ENCODE results near the gene HOMER3. TPM values are rescaled to one million over a fixed set of nuclear protein-coding genes. Genes with fewer than 3 reads are reported as not detected.
A peak's percentile ranks its signal among the peaks of the same experiment; 100 is the strongest.

HOMER3 gene
- polyA plus RNA-seq, 1 donor from 2014 or later: 25.2 TPM

DNA sequence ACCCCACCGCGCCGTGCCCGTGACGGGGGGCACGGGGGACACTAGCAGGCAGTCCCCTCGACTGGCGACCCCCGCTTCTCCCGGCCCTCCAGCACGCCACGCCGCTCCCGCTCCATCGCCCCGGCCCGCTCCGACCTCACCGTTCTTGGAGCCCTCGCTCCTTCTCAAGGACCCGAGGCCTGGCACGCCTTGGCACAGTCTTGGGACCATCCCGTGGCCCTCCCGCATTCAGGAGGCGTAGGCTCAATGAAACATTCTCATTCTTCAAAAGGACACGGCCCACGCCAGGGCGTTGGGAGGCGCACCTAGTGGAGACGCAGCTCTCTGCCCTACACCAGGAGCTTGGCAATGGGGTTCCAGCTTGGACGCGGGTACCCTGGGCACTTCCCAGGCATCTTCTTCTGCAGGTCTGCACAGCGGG, 44.6 kb downstream of the HOMER3 start:
- H3K27me3 Mint-ChIP-seq: peaks cover 26% of the 10 kb centered on the region
- no peak overlapping the region for H3K27ac Mint-ChIP-seq
- H3K36me3 Mint-ChIP-seq: peaks cover 3% of the 10 kb centered on the region
- peaks cover 0 to 10% (median 2%) of the 10 kb centered on the region in 3 donors for H3K4me1 Mint-ChIP-seq
- peak overlapping the region; percentile 5 to 78 (median 76) for H3K4me3 Mint-ChIP-seq
- no peaks in the 10 kb centered on the region for H3K9me3 Mint-ChIP-seq

DNA sequence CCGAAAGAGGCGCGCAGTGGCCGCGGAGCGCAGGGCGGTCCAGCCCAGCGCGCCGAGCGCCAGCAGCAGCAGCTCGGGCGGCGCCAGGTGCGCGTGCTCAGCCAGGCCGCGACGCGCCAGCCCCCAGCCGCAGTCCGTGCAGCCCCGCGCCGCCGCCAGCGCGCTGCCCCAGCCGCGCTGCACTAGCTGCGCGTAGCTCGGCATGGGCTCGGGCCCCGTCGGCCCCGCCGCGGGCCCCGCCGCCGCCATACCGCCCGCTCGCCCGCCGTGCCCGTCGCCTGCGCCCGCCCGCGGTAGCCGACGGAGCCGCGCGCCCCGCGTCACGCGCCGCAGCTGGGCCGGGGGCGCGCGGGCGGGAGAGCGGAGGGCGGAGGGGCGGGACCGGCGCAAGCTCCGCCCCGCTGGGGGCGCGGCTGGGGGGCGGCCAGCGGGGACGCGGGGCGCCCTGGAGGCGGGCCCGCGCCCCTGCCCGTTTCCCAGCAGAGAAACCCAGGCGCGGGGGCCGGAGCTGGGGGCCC, 45.1 kb downstream of the HOMER3 start, which contains the start of gene CERS1:
Gene CERS1, minus strand, starts transcription at position 335 of the 518 bp plus-strand sequence. Its CDS starts 86 bp downstream, at position 249.
- H3K4me1 Mint-ChIP-seq: peaks cover 0 to 8% (median 2%) of the 10 kb centered on the region in 3 donors
- H3K36me3 Mint-ChIP-seq: peaks cover 3% of the 10 kb centered on the region
- peak within 1 kb of the TSS; percentile 5 to 81 (median 76) for H3K4me3 Mint-ChIP-seq
- peaks cover 26% of the 10 kb centered on the region for H3K27me3 Mint-ChIP-seq
- no peak within 1 kb of the TSS for H3K27ac Mint-ChIP-seq
- no peaks in the 10 kb centered on the region for H3K9me3 Mint-ChIP-seq

DNA sequence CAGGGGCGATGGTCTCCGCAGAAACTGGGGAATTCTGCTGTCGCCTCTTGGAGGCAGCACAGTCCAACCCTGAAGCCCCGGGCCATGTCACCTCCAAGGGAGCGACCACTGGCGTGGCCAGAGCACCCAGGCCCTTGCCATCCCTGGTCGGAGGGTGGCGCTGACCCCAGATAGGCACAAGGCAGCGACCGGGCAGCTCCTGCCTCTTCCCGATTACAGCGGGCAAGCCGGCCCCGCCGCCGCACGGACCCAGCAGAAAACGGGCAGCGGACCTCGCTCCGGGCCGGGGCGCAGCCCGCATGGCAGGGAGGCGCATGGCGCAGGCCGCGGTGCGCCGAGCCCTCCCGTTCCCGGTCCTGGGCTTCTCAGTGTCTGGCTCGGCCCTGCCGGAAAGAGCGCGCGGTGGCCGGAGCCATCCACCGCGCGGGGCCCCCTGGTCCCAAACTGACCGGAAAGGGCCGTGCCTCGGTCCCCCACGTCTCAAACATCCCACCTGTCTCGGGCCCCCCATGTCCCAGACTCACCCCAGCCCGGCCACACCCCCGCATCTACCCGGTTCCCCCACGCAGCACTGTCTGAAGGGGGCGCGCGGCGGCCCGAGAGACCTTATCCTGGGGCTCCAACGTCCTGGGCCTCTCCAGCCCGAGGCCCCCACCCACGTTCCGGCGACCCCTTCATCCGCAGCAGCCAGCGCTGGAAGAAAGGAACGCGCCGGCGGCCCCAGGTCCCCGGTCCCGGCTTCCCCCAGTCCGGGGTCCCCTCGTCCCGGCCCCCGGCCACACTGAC, 45.8 kb downstream of the HOMER3 start:
- H3K4me3 Mint-ChIP-seq: peak overlapping the region in 3 of 4 donors; percentile 50 to 70 (median 54)

DNA sequence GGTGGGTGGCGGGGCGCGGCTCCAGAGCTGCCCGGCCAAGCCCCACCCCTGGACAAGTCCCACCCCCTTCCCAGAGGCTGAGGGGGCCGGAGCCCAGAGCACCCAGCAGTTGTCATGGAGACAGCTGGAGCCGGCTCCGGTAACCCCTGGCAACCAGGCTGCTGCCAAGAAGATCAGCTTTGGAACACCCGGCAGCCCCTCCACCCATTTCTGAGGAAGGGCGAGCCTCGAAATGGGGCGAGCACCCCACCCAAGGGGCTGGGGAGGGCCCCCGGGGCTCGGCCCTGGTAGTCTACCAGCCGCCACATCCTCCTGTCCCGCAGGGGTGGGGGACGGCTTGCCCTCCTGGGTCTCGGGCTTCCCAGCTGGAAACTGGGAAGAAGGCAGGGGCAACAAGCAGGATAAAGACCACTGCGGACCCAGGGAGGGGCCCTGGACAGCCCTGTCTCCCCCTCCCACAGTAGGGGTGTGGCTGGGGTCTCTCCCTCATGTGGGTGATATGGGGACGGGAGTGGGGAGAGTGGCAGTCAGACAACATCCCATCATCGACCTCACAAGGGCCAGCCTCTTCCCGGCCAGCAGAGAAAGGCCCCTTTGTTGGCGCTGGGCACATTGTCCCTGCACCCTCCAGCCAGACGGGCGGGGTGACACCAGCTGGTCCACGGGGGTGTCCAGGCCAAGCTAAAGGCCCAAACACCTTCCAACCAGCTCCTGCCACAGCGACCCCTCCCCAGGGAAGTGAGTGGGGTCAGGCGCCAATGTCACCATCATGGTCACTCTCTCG, 46.6 kb downstream of the HOMER3 start:
- H3K27ac Mint-ChIP-seq: no peak overlapping the region
- peaks cover 27% of the 10 kb centered on the region for H3K27me3 Mint-ChIP-seq
- H3K9me3 Mint-ChIP-seq: no peaks in the 10 kb centered on the region
- peak overlapping the region in 2 of 4 donors; percentile 39 to 73 for H3K4me3 Mint-ChIP-seq
- peaks cover 0 to 8% (median 2%) of the 10 kb centered on the region in 3 donors for H3K4me1 Mint-ChIP-seq
- peaks cover 2% of the 10 kb centered on the region for H3K36me3 Mint-ChIP-seq

More for the DNA sequence above, 45.8 kb downstream of the HOMER3 start:
- Mint-ChIP-seq H3K27me3 (peaks cover 26% of the 10 kb centered on the region), H3K9me3 (no peaks in the 10 kb centered on the region), H3K4me1 (peaks cover 0 to 8% (median 2%) of the 10 kb centered on the region in 3 donors), H3K36me3 (peaks cover 3% of the 10 kb centered on the region), H3K27ac (no peak overlapping the region)

DNA sequence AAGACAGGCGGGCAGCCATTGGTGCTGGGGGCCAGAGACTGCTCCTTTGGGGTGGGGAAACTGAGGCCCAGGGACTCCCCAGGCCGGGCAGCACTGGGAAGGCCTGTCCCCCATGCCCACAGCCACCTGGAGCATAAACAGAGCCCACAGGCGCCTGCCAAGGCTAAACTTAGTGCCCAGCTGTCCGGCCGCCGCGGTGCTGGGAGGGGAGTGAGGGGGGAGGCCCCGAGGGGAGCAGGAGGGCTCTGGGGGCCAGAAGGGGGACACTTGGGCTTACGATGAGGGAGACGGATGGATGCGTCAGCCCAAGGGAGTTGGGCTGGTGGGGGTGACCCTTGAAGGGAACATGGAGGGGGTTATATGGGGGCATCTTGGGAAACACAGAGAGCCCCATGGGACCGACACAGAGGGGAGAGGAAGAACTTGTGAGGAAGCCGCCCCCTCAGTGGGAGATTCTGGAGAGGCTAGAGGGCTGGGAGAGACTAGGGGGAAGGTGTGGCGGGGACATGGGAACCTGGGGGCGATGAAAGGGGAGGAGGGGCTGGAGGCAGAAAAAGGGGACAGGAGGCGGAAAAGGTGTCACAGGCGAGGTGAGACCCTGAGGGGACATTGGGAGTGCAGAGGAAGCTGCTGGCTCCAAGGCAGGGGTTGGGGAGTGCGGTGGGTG, 47.3 kb downstream of the HOMER3 start:
- Mint-ChIP-seq H3K27me3 (peaks cover 30% of the 10 kb centered on the region), H3K36me3 (peaks cover 2% of the 10 kb centered on the region), H3K27ac (peak overlapping the region in 1 of 3 donors; percentile 39), H3K4me1 (peaks cover 0 to 8% (median 2%) of the 10 kb centered on the region in 3 donors), H3K9me3 (no peaks in the 10 kb centered on the region), H3K4me3 (peak overlapping the region in 1 of 4 donors; percentile 39)

DNA sequence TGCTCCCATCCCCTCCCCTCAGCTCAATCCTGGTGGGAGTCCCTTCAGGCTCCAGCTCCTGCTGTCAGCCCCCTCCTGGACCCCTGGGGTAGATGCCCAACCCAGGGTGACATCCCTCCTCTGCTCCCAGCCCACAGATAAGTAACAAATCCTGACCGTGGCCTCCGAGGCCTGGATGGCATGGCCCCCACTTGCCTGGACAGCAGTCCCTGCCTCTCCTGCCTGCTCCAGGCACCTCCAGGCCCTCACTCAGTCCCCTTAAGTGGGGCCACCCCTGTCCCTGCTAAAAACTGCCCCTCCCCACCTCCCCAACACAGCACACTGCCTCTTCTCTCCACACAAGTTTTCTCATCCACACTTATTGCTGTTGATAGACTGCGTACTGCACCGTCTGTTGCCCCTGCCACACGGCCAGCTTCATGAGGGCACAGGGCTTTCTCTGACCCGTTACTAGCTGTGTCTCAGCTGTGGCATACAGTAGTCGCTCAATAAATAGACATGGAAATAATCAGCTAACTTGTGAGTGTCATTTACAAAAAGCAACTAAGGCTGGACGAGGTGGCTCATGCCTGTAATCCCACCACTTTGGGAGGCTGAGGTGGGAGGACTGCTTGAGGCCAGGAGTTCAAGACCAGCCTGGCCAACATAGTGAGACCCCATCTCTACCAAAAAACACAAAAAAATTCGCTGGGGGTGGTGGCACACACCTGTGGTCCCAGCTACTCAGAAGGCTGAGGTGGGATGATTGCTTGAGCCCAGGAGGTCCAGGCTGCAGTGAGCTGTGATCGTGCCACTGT, 50.9 kb downstream of the HOMER3 start:
- peaks cover 0 to 3% (median 0%) of the 10 kb centered on the region in 3 donors for H3K4me1 Mint-ChIP-seq
- H3K9me3 Mint-ChIP-seq: no peaks in the 10 kb centered on the region
- no peaks in the 10 kb centered on the region for H3K36me3 Mint-ChIP-seq
- no peak overlapping the region for H3K4me3 Mint-ChIP-seq
- peaks cover 16% of the 10 kb centered on the region for H3K27me3 Mint-ChIP-seq
- no peak overlapping the region for H3K27ac Mint-ChIP-seq

DNA sequence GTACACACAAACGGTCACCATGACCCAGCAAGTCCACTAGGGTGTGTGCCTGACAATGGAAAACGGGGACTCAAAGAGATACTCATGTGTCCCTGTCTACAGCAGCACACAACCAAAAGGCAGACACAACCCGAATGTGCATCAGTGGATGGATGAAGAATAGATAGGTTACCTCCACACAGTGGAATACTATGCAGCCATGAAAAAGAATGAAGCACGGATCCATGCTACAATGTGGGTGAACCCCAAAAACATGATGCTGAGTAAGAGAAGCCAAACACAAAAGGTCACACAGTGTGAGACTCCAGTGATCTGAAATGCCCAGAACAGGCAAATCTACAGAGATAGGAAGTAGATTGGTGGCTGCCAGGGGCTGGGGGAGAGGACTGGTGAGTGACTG, 54.0 kb downstream of the HOMER3 start:
- Mint-ChIP-seq H3K27ac (no peak overlapping the region), H3K4me3 (no peak overlapping the region), H3K27me3 (peaks cover 4% of the 10 kb centered on the region)

DNA sequence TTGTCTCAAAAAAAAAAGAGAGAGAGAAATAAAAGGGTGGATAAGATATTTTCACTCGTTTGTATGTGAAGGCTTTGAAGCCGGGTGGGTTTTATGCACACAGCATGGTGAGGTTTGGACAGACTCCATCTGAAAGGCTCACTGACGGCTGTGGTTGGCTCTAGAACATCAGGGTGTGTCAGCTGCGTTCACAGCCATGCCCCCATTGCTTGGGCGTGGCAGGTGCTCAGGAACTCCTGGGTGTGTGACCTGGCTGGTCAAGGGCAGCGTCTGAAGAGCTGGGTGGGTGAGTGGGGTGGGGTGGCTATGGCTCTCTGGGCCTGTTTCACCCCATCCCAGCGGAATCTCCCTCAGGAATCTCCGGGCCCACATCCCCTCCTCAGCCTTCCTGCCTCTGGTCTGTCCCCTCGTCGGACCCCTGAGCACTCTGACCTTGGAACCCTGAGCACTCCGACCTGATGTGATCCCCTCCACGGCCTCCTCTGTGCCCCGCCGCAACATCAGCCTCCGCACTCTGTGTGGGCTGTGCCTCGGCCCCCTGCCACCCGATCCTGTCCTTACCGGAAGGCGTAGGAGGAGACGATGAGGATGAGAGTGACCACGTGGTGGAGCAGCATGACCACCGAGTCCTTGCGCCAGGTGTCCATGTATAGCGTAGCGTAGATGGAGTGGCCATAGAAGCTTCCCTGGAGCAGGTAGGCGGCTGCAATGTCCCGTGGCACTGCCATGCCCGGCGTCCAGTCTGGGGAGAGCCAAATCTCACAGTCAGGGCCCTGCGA, 57.3 kb downstream of the HOMER3 start:
- Mint-ChIP-seq H3K4me1 (no peaks in the 10 kb centered on the region), H3K36me3 (no peaks in the 10 kb centered on the region), H3K4me3 (no peak overlapping the region), H3K27me3 (no peaks in the 10 kb centered on the region), H3K27ac (no peak overlapping the region), H3K9me3 (no peaks in the 10 kb centered on the region)

More for the DNA sequence above, 54.0 kb downstream of the HOMER3 start:
- Mint-ChIP-seq H3K9me3 (no peaks in the 10 kb centered on the region), H3K36me3 (no peaks in the 10 kb centered on the region), H3K4me1 (no peaks in the 10 kb centered on the region)

DNA sequence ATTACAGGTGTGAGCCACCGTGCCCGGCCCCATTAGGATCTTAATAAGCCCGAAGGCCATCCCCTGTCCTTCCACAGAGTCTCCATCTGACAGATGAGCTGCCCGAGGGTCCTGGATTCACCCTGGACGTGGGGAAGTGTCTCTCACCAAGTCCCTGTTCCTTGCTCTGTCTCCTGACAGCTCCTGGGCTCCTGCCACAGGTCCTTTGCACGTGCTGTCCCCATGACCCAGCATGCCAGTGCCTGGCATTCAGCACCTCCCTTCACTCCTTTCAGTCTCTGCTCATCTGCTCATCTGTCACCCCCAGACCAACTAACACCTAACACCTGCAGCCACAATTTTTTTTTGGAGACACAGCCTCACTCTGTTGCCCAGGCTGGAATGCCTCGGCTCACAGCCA, 59.5 kb downstream of the HOMER3 start:
- Mint-ChIP-seq H3K36me3 (no peaks in the 10 kb centered on the region), H3K9me3 (peaks cover 0 to 3% (median 0%) of the 10 kb centered on the region in 3 donors), H3K4me3 (no peak overlapping the region), H3K27me3 (no peaks in the 10 kb centered on the region), H3K4me1 (peaks cover 0 to 2% (median 0%) of the 10 kb centered on the region in 3 donors), H3K27ac (no peak overlapping the region)

DNA sequence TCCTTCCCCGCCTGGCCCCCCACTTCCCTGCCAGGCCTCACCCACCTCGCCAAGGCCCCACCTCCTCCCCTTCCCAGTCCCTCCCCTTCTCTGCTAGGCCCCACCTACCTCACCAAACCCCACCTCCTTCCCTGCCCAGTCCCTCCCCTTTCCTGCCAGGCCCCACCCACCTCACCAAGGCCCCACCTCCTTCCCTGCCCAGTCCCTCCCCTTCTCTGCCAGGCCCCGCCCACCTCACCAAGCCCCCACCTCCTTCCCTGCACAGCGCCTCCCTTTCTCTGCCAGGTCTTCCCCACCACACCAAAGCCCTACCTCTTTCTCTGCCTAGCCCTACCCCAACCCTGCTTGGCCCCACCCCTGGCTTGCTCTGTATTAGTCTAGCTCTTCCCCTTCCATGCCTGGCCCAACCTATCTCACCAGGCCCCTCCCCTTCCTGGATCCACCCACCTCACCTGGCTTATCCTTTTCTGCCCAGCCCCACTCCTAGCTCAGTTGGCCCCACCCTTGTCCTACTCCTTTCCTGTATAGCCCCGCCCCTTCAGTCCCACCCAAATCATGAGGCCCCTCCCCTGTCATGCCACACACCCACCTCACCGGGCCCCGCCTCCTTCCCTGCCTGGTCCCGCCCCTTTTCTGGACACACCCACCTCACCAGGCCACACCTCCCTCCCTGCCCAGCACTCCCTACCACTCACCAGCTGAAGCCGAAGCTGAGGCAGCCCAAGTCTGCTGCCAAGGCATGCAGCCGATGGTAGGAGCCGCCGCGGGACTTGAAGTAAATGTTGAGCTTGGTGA, 61.2 kb downstream of the HOMER3 start:
- H3K27me3 Mint-ChIP-seq: no peaks in the 10 kb centered on the region
- H3K36me3 Mint-ChIP-seq: no peaks in the 10 kb centered on the region
- no peak overlapping the region for H3K27ac Mint-ChIP-seq
- H3K4me3 Mint-ChIP-seq: no peak overlapping the region
- peaks cover 0 to 3% (median 0%) of the 10 kb centered on the region in 3 donors for H3K9me3 Mint-ChIP-seq
- H3K4me1 Mint-ChIP-seq: peaks cover 0 to 2% (median 0%) of the 10 kb centered on the region in 3 donors
